ENCODE measurements around the gene DNPH1. TPM values are rescaled to one million over a fixed set of nuclear protein-coding genes. Genes with fewer than 3 reads are reported as not detected.
A peak's percentile ranks its signal among the peaks of the same experiment; 100 is the strongest.

DNPH1 gene
- total RNA-seq, 1 donor = 92.9 TPM

GRCh38 chr6:43185391-43185985 is 43.8 kb downstream of the DNPH1 start:
- DNase-seq (ENCODE audit: low read depth in 2 of 3, low spot score in 2 of 3) = no peak

GRCh38 chr6:43184268-43184985 is 44.9 kb downstream of the DNPH1 start:
- DNase-seq (ENCODE audit: low read depth in 2 of 3, low spot score in 2 of 3) = no peak

- DNase-seq (ENCODE audit: low read depth in 2 of 3, low spot score in 2 of 3) = no peak
Measured at GRCh38 chr6:43183441-43183840, 45.8 kb downstream of the DNPH1 start.

GRCh38 chr6:43181942-43182860 is 47.1 kb downstream of the DNPH1 start, which contains the start of gene CUL9:
Gene CUL9 (plus strand): TSS chr6:43182196. CDS start chr6:43184311, 2,115 bp downstream.
- DNase-seq (ENCODE audit: low read depth in 2 of 3, low spot score in 2 of 3) = peak; percentile 65 to 82 (median 77)

- DNase-seq (ENCODE audit: low read depth in 2 of 3, low spot score in 2 of 3) = peak in 1 of 3 donors; percentile 7
Measured at GRCh38 chr6:43181621-43181941, 47.7 kb downstream of the DNPH1 start.

- DNase-seq (ENCODE audit: low read depth in 2 of 3, low spot score in 2 of 3) = no peak
Measured at GRCh38 chr6:43180985-43181384, 48.3 kb downstream of the DNPH1 start.

GRCh38 chr6:43180058-43180457 is 49.2 kb downstream of the DNPH1 start:
- no peak for DNase-seq (ENCODE audit: low read depth in 2 of 3, low spot score in 2 of 3)

- no peak for DNase-seq (ENCODE audit: low read depth in 2 of 3, low spot score in 2 of 3)
Measured at GRCh38 chr6:43178951-43179830, 50.1 kb downstream of the DNPH1 start.

GRCh38 chr6:43178150-43178549 is 51.1 kb downstream of the DNPH1 start:
- DNase-seq (ENCODE audit: low read depth in 2 of 3, low spot score in 2 of 3) = no peak

GRCh38 chr6:43176423-43176786 is 52.9 kb downstream of the DNPH1 start:
- DNase-seq (ENCODE audit: low read depth in 2 of 3, low spot score in 2 of 3) = no peak

- no peak for DNase-seq (ENCODE audit: low read depth in 2 of 3, low spot score in 2 of 3)
Measured at GRCh38 chr6:43175676-43176422, 53.4 kb downstream of the DNPH1 start.

Other genes with a start within 250 kb of the DNPH1 start
- gene PPP2R5D, start 244.9 kb downstream of the DNPH1 start, total RNA-seq = 42.0 TPM
- 31.0 TPM for gene MEA1, start 215.5 kb downstream of the DNPH1 start, total RNA-seq
- 173 TPM for gene KLHDC3, start 215.2 kb downstream of the DNPH1 start, total RNA-seq
- gene RRP36, start 207.9 kb downstream of the DNPH1 start, total RNA-seq = 22.6 TPM
- gene CUL7, start 175.6 kb downstream of the DNPH1 start, total RNA-seq = 26.4 TPM
- gene MRPL2, start 170.0 kb downstream of the DNPH1 start, total RNA-seq = 24.5 TPM
- gene KLC4, start 169.8 kb downstream of the DNPH1 start, total RNA-seq = 33.7 TPM
- gene PTK7, start 153.2 kb downstream of the DNPH1 start, total RNA-seq = 63.8 TPM
- 35.0 TPM for gene SRF, start 58.2 kb downstream of the DNPH1 start, total RNA-seq
- gene CUL9, start 47.3 kb downstream of the DNPH1 start, total RNA-seq = 47.7 TPM
- gene TTBK1, start 14.0 kb upstream of the DNPH1 start, total RNA-seq = under 0.01 TPM
- gene SLC22A7, start 68.8 kb upstream of the DNPH1 start, total RNA-seq = not detected
- 0.27 TPM for gene CRIP3, start 79.3 kb upstream of the DNPH1 start, total RNA-seq
- 6.7 TPM for gene ZNF318, start 140.2 kb upstream of the DNPH1 start, total RNA-seq
- gene ABCC10, start 198.1 kb upstream of the DNPH1 start, total RNA-seq = 25.9 TPM
- gene DLK2, start 226.1 kb upstream of the DNPH1 start, total RNA-seq = 0.27 TPM
- 29.9 TPM for gene TJAP1, start 248.1 kb upstream of the DNPH1 start, total RNA-seq